Neutrophil (primary cell): ENCODE measurements around the gene NT5DC2.

Source experiments
- H3K27ac ChIP-seq: fragments of 200-600 bp; sonication (generic); 2 replicates; pipeline ENCODE4 v1.5.1; 2016; ENCODE audit warnings: mild to moderate bottlenecking, moderate library complexity
- H3K27me3 ChIP-seq: fragments of 200-600 bp; sonication (generic); 2 replicates; pipeline ENCODE4 v1.6.0; 2016; ENCODE audit warnings: mild to moderate bottlenecking
- H3K36me3 ChIP-seq: fragments of 200-600 bp; sonication (generic); 2 replicates; pipeline ENCODE4 v1.5.1; 2017
- H3K4me1 ChIP-seq, 2 experiments: fragments of 200-600 bp in 1 of 2; sonication (generic) in 1 of 2; 1 replicate in 1 of 2; 2 replicates in 1 of 2; pipeline versions ENCODE4 v1.5.1 to v1.6.1; 2013 to 2016; ENCODE audit warnings: low read depth in 1 of 2, low read length in 1 of 2, mild to moderate bottlenecking in 1 of 2, moderate library complexity in 1 of 2; ENCODE audit not compliant: control insufficient read depth in 1 of 2, insufficient read depth in 1 of 2
- H3K4me3 ChIP-seq, 2 experiments: fragments of 200-600 bp in 1 of 2; sonication (generic) in 1 of 2; 1 replicate in 1 of 2; 2 replicates in 1 of 2; pipeline ENCODE4 v1.5.1; 2013 to 2016; ENCODE audit warnings: low read depth in 1 of 2, low read length in 1 of 2, mild to moderate bottlenecking in 1 of 2, moderate library complexity in 1 of 2
- H3K9me3 ChIP-seq: fragments of 200-600 bp; sonication (generic); 2 replicates; pipeline ENCODE4 v1.5.1; 2016
- TF ChIP-seq, protein P1 (sequence below): fragments of 200-600 bp; sonication (generic); IDR thresholded peaks from 2 replicates; pipeline ENCODE4 v1.5.1; 2016; ENCODE audit warnings: antibody characterized with exemption

The NT5DC2 gene

DNA sequence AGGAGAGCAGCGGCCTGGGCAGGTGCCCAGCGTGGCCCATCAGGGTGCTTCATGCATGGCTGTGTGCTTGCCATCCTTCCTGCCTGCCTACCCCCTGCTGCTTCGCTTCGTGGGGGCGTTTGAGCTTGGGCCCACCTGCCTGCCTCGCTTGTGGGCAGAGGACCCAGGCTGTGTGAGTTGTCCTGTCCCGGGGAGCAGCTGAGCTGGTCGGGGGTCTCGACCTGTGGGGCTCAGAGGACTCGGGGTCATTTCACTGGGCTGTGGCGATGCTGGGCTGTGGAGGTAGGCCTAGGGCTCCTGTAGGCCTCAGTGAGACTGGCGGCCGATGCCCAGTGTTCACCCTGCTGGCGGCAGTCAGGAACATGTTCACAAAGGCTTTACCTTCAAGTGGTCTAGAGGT lies 50.6 kb downstream of the NT5DC2 start:
- Histone ChIP-seq H3K9me3 (no peaks in the 10 kb centered on the region), H3K4me3 (no peak overlapping the region), H3K4me1 (no peaks in the 10 kb centered on the region), H3K27me3 (no peaks in the 10 kb centered on the region), H3K36me3 (peaks cover 96% of the 10 kb centered on the region), H3K27ac (no peak overlapping the region)
- TF ChIP-seq, protein P1, sequence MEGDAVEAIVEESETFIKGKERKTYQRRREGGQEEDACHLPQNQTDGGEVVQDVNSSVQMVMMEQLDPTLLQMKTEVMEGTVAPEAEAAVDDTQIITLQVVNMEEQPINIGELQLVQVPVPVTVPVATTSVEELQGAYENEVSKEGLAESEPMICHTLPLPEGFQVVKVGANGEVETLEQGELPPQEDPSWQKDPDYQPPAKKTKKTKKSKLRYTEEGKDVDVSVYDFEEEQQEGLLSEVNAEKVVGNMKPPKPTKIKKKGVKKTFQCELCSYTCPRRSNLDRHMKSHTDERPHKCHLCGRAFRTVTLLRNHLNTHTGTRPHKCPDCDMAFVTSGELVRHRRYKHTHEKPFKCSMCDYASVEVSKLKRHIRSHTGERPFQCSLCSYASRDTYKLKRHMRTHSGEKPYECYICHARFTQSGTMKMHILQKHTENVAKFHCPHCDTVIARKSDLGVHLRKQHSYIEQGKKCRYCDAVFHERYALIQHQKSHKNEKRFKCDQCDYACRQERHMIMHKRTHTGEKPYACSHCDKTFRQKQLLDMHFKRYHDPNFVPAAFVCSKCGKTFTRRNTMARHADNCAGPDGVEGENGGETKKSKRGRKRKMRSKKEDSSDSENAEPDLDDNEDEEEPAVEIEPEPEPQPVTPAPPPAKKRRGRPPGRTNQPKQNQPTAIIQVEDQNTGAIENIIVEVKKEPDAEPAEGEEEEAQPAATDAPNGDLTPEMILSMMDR: no peak

DNA sequence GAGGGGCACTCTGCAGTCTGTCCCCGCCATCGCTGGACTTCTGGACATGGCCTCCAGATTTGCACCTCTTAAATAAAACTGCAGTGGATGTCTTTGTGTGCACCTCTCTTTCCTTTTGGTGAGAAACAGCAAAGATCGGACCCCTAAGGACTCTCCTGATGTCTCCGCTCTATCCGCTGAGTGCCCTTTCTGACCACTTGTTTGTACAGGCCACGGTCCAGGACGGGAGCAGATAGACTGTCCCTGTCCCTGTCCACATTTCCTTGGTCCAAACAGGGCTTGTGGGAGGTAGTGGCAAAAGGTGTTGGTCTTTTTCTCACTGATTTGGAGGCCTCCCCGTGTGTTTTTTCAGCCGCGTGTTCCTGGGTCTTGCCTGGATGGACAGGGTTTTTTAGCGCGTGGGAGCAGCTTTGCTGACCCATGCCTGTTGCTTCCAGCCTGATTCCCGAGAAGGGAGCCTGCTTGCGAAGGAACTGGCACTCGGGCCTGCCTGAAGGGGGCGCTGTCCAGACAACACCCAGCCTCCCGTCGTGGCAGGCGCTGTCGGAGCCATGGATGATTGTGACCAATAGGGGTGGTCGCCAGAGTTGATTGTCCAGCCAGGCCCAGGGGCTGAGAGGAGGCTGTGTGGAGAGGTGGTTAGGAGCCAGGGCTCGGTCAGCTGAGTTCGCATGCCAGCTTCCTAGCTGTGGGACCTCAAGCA lies 51.7 kb downstream of the NT5DC2 start:
- Histone ChIP-seq H3K27ac (no peak overlapping the region), H3K36me3 (peaks cover 96% of the 10 kb centered on the region), H3K9me3 (no peaks in the 10 kb centered on the region), H3K4me3 (no peak overlapping the region), H3K4me1 (no peaks in the 10 kb centered on the region), H3K27me3 (no peaks in the 10 kb centered on the region)
- TF ChIP-seq, protein P1: peak; percentile 14

DNA sequence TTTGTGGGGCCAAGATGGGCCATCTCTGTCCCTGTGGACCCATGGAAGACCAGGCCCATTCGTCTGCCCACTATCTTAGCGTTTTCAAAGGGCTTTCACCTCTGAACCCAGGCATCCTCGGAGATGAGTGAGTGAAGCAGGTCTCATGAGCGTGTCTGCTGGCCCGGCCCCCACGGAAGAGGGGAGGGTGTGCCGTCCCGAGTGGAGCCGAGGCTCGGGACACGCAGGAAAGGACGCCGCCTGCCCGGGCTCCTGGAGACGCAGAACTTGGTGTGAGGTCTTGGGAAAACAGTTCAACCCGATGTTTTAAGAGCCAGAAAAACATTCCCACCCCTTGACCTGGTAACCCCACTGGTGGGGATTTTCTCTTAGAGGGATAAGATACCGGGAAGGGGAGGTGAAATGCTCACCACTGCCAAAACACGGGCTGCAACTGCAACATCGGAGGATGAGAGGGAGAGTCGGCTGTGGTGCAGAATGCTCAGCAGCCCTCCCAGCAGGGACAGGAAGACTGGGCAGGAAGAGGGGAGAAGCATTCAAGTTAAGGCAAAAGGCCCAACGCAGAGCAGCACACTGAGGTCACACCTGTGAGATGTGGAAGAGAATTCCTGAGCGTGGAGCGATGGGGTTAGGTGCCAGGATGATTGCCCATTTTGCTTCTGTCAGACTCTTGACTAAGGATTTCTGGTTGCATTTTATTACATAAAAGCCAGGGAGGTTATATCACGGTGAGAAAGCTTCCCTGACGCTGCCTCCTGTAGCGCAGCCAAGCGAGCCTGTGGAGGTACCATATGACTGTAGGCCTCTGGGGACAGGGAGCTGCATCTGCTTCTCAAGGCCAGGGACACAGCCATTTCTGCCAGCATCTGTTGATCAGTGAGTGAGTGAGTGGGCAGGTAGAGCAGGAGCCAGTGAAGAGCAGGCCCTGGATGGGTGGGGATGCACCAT lies 52.6 kb downstream of the NT5DC2 start:
- H3K4me1 ChIP-seq: peaks cover under 1% of the 10 kb centered on the region in 2 experiments
- no peak overlapping the region for H3K27ac ChIP-seq
- no peaks in the 10 kb centered on the region for H3K9me3 ChIP-seq
- H3K4me3 ChIP-seq: no peak overlapping the region
- H3K27me3 ChIP-seq: no peaks in the 10 kb centered on the region
- TF ChIP-seq, protein P1: no peak
- H3K36me3 ChIP-seq: peaks cover 96% of the 10 kb centered on the region

DNA sequence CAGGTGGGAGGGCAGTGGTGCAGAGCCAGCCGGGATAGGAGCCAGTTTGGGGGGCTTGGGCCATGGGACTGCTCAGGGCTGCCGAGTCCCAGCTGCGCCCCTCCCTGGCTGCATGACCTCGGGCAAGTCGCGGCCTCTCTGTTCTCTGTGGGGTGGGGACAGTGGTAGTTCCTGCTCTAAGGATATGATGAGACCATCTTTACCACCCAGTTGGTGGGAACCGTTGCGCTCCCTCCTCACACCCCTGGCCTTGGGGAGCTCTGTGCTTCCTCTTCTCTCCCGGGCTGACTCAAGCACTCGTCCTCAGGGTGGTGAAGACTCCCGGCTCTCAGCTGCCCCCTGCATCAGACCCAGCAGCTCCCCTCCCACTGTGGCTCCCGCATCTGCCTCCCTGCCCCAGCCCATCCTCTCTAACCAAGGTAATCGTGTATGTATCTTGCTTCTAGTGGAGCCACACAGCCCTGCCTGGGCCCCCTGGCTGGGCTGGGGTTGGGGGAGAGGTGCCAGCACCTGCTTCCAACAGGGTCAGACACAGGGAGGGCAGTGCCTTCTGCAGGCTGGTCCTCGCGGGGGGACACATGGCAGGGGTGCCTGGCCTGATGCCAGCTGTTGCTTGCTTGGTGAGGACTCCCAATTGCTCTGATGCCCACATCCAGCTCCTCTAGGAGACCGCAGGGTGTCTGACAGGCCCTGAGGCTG lies 53.6 kb downstream of the NT5DC2 start:
- TF ChIP-seq, protein P1: no peak
- peaks cover 96% of the 10 kb centered on the region for H3K36me3 ChIP-seq
- no peak overlapping the region for H3K4me3 ChIP-seq
- H3K9me3 ChIP-seq: no peaks in the 10 kb centered on the region
- no peak overlapping the region for H3K27ac ChIP-seq
- H3K4me1 ChIP-seq: peaks cover 3 to 4% of the 10 kb centered on the region in 2 experiments
- no peaks in the 10 kb centered on the region for H3K27me3 ChIP-seq

DNA sequence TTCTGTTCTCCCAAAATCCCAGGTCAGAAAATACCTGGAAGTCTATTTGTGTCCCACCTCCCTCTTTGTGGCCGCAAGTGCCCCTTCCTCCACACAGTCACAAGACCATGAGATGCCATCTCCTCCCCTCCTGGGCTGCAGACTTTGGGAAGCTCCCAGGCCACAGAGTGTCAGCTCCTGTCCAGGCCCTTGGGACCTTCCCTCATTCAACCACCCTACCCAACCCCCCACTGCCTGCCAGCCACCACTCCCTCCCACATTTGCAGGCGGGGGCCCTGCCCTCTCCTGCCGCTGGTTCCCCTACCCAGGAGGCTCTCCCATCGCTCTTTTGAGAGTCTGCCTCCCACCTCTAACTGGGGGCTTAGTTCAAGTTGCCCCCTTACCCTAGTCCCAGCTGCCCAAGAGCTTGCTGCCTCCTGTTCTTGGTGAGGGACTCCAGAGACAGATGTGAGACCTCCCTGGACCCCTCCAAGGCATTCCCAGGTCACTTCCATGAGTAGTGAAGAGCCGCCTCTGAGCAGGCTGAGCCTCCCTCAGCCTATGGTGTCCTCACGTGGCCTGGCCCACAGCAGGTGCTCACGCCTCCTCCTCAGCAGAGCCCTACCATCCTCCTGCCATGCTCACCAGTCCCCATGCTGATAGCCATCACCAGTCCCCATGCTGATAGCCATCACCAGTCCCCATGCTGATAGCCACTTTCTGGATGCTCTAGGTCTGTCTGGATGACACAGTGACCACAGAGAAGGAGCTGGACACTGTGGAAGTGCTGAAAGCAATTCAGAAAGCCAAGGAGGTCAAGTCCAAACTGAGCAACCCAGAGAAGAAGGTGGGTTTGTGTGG lies 54.4 kb downstream of the NT5DC2 start:
- TF ChIP-seq, protein P1: no peak
- peaks cover 96% of the 10 kb centered on the region for H3K36me3 ChIP-seq
- no peak overlapping the region for H3K27ac ChIP-seq
- no peaks in the 10 kb centered on the region for H3K9me3 ChIP-seq
- no peak overlapping the region for H3K4me3 ChIP-seq
- peaks cover 3 to 4% of the 10 kb centered on the region in 2 experiments for H3K4me1 ChIP-seq
- H3K27me3 ChIP-seq: no peaks in the 10 kb centered on the region
